ENCODE measurements around the gene SLC25A1. TPM values are rescaled to one million over a fixed set of nuclear protein-coding genes. Genes with fewer than 3 reads are reported as not detected.

Gene SLC25A1
- total and polyA plus RNA-seq, 5 donors from 2014 or later: 27.6 to 62.9 (median 46.9) TPM

DNA sequence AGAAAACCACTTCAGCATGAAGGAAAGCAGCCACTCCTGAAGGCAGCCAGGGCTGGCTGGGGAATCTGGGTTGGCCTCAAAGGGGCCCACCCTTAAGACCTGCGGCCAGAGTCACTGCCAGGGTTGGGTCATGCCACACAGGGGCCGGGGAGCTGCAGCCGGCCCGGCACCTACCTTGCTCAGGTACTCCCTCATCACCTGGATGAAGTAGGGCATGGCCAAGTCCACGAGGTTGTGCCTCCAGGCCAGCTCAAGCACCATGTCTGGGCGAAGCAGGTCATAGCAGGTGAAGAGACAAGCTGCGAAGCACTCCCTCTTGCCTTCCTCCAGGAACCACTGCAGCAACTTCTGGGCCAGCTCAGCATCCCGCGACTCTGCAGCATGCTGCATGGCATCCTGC, 4.7 kb upstream of the SLC25A1 start:
- Mint-ChIP-seq H3K4me3 (no peak overlapping the region), H3K27ac (no peak overlapping the region), H3K4me1 (peaks cover 5 to 22% (median 13%) of the 10 kb centered on the region in 4 donors), H3K36me3 (no peaks in the 10 kb centered on the region), H3K9me3 (peaks cover 0 to 1% (median 0%) of the 10 kb centered on the region in 7 donors), H3K27me3 (no peaks in the 10 kb centered on the region)
- H3K27ac ChIP-seq (ENCODE audit: insufficient read depth, low read length, poor library complexity, severe bottlenecking): no peak overlapping the region
- H3K4me1 ChIP-seq (ENCODE audit: control insufficient read depth, insufficient read depth, low read length, poor library complexity, severe bottlenecking): peaks cover 10% of the 10 kb centered on the region
- H3K36me3 ChIP-seq (ENCODE audit: control insufficient read depth, insufficient read depth, low read length): no peaks in the 10 kb centered on the region
- H3K4me3 ChIP-seq (ENCODE audit: low read depth, low read length): no peak overlapping the region
- no peak for DNase-seq
- no peaks in the 10 kb centered on the region for H3K9me3 ChIP-seq (ENCODE audit: control insufficient read depth in 2 of 2, low read length in 2 of 2)
- no peaks in the 10 kb centered on the region for H3K27me3 ChIP-seq (ENCODE audit: control insufficient read depth, insufficient read depth, low read length)
- ATAC-seq (ENCODE audit: low read depth in 2 of 2): no peak

DNA sequence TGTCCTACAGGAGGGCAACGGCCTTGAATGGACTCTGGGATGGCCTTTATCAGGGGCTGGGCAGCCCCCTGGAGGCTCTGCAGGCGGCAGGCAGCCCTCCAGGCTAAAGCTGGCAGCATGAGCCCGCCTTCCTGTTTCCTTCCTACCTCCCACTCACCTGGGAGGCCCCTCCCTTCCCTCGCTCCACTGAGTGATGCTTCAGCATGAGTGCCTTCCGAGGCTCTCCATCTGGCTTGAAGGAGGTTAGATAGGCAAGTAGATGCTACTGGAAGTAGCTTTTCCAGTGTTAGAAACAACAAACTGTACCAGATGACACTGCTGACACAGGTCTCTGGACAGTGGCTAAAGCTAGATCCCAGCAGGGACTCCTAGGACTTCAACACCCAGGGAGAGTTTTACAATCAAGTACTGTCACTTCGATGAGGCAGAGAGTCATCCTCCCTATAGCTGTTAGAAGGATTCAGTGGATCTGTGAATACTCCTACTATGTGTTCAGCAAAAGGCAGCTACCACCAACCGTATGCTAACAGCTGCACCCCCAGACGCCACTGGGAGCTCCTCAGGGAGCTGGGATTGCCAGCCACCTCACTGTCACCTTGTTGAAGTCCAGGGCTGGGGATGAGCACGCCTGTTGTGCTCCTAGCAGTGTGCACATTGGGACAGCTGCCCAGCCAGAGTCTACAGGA, 4.1 kb upstream of the SLC25A1 start:
- Mint-ChIP-seq H3K4me1 (peaks cover 5 to 22% (median 13%) of the 10 kb centered on the region in 4 donors), H3K4me3 (peak overlapping the region in 3 of 4 donors; percentile 29 to 71 (median 48)), H3K27me3 (no peaks in the 10 kb centered on the region)

DNA sequence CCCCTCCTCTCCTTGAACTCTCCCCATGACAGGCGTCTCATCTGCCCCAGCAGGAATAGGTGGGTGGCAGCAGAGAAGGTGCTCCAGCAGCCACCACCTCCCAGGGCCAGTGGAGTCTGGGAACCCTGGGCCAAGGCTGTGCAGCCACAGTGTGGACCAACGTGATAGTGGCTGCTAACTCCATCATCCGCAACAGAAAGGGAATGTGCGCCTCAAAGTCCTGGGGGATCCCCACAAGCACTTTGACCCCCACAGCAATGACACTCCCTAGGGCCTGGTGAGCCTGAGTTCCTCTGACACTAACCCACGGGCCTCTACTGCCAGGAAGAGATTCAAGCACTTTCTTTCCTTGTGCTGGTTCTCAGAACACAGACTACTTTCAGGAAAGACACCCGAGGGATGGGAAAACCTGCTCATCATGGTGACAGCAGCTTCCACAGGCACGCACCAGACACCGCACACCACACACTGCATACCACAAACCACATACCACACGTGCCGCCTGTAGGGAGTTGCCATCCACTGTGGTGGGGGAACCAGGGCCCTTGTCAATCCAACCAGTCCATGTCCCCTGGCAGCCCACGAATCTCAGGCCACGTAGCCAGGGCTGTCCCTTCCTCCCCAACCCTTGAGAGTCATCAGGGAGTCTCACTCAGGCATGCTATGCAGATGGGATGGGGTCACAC, 3.4 kb upstream of the SLC25A1 start:
- H3K27me3 Mint-ChIP-seq: no peaks in the 10 kb centered on the region
- Histone ChIP-seq H3K4me1 (ENCODE audit: control insufficient read depth, insufficient read depth, low read length, poor library complexity, severe bottlenecking) (peaks cover 20% of the 10 kb centered on the region), H3K27me3 (ENCODE audit: control insufficient read depth, insufficient read depth, low read length) (no peaks in the 10 kb centered on the region), H3K9me3 (ENCODE audit: control insufficient read depth in 2 of 2, low read length in 2 of 2) (no peaks in the 10 kb centered on the region), H3K36me3 (ENCODE audit: control insufficient read depth, insufficient read depth, low read length) (no peaks in the 10 kb centered on the region), H3K27ac (ENCODE audit: insufficient read depth, low read length, poor library complexity, severe bottlenecking) (no peak overlapping the region), H3K4me3 (ENCODE audit: low read depth, low read length) (no peak overlapping the region)
- DNase-seq (no peak), ATAC-seq (ENCODE audit: low read depth in 2 of 2) (no peak)
- H3K4me1 Mint-ChIP-seq: peaks cover 5 to 22% (median 13%) of the 10 kb centered on the region in 4 donors
- H3K9me3 Mint-ChIP-seq: peaks cover 0 to 1% (median 0%) of the 10 kb centered on the region in 7 donors
- H3K27ac Mint-ChIP-seq: peak overlapping the region in 1 of 3 donors; percentile 80
- H3K36me3 Mint-ChIP-seq: no peaks in the 10 kb centered on the region
- H3K4me3 Mint-ChIP-seq: peak overlapping the region; percentile 7 to 71 (median 49)

More for the DNA sequence above, 4.1 kb upstream of the SLC25A1 start:
- Histone ChIP-seq H3K27me3 (ENCODE audit: control insufficient read depth, insufficient read depth, low read length) (no peaks in the 10 kb centered on the region), H3K36me3 (ENCODE audit: control insufficient read depth, insufficient read depth, low read length) (no peaks in the 10 kb centered on the region), H3K4me1 (ENCODE audit: control insufficient read depth, insufficient read depth, low read length, poor library complexity, severe bottlenecking) (peaks cover 14% of the 10 kb centered on the region), H3K4me3 (ENCODE audit: low read depth, low read length) (no peak overlapping the region), H3K27ac (ENCODE audit: insufficient read depth, low read length, poor library complexity, severe bottlenecking) (no peak overlapping the region), H3K9me3 (ENCODE audit: control insufficient read depth in 2 of 2, low read length in 2 of 2) (no peaks in the 10 kb centered on the region)
- ATAC-seq (ENCODE audit: low read depth in 2 of 2) (no peak), DNase-seq (peak in 1 of 3 donors; percentile 33)
- Mint-ChIP-seq H3K36me3 (no peaks in the 10 kb centered on the region), H3K9me3 (peaks cover 0 to 1% (median 0%) of the 10 kb centered on the region in 7 donors), H3K27ac (peak overlapping the region in 1 of 3 donors; percentile 80)

DNA sequence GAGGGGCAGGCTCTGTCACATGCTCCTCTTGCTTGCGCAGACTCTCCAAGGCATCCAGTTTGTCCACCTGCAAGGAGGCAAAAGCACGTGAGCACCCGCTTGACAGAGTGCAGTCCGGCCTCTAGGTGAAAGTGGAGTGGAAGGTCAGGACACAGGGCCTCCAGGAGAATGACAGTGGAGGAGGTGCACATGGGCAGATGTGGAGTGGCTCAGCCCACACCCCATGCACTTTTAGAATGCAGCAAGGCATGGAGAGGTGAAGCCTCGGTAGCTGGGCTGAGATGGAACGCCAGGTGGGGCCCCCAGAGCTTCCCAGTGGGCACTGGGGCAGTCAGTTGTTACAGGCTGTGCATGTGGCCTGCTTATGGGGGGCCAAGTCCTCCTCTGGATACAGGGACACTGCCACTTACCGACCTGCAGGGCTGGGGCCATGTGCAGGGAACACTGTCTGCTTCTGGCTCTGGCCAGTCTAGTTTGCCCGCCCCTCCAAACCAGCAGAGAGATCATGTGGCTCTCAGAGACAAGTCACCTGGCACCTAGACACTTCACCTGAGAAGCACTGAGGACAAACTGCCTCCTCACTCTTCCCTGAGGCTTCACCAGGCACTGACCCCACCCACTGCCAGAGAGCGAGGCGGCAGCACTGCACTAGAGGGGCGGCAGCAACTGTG, 2.3 kb upstream of the SLC25A1 start:
- no peak for ATAC-seq (ENCODE audit: low read depth in 2 of 2)
- no peak for DNase-seq
- H3K4me1 ChIP-seq (ENCODE audit: control insufficient read depth, insufficient read depth, low read length, poor library complexity, severe bottlenecking): peaks cover 20% of the 10 kb centered on the region
- Mint-ChIP-seq H3K27me3 (no peaks in the 10 kb centered on the region), H3K36me3 (no peaks in the 10 kb centered on the region), H3K9me3 (peaks cover 0 to 1% (median 0%) of the 10 kb centered on the region in 7 donors), H3K4me1 (peaks cover 5 to 27% (median 13%) of the 10 kb centered on the region in 4 donors), H3K4me3 (peak overlapping the region in 1 of 4 donors; percentile 71), H3K27ac (no peak overlapping the region)
- H3K27me3 ChIP-seq (ENCODE audit: control insufficient read depth, insufficient read depth, low read length): no peaks in the 10 kb centered on the region
- no peak overlapping the region for H3K4me3 ChIP-seq (ENCODE audit: low read depth, low read length)
- no peak overlapping the region for H3K27ac ChIP-seq (ENCODE audit: insufficient read depth, low read length, poor library complexity, severe bottlenecking)
- H3K36me3 ChIP-seq (ENCODE audit: control insufficient read depth, insufficient read depth, low read length): no peaks in the 10 kb centered on the region
- H3K9me3 ChIP-seq (ENCODE audit: control insufficient read depth in 2 of 2, low read length in 2 of 2): no peaks in the 10 kb centered on the region

DNA sequence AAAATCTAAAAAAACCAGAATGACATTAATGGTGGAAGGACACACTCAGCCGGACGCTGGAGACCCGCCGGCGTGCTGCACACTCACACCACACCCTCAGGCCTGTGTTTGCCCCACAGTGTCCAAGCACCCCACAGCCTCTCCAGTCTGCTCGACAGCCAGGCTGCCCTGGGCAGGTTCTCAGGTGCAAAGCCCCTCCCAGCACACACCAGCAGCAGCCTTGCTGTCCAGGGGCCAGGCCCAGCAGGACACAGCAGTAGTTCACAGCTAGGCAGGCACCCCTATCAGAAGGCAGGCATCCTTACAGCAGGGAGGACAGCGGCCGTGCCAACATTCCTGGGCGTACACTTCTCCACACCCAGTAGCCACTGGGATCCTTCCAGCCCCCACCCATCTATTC, 1.7 kb upstream of the SLC25A1 start:
- no peak for DNase-seq
- Mint-ChIP-seq H3K4me3 (peak overlapping the region in 1 of 4 donors; percentile 71), H3K27ac (no peak overlapping the region), H3K9me3 (peaks cover 0 to 1% (median 0%) of the 10 kb centered on the region in 7 donors), H3K27me3 (no peaks in the 10 kb centered on the region), H3K4me1 (peaks cover 5 to 30% (median 13%) of the 10 kb centered on the region in 4 donors), H3K36me3 (no peaks in the 10 kb centered on the region)
- no peaks in the 10 kb centered on the region for H3K27me3 ChIP-seq (ENCODE audit: control insufficient read depth, insufficient read depth, low read length)
- H3K36me3 ChIP-seq (ENCODE audit: control insufficient read depth, insufficient read depth, low read length): no peaks in the 10 kb centered on the region
- H3K9me3 ChIP-seq (ENCODE audit: control insufficient read depth in 2 of 2, low read length in 2 of 2): no peaks in the 10 kb centered on the region
- no peak for ATAC-seq (ENCODE audit: low read depth in 2 of 2)
- no peak overlapping the region for H3K27ac ChIP-seq (ENCODE audit: insufficient read depth, low read length, poor library complexity, severe bottlenecking)
- peaks cover 20% of the 10 kb centered on the region for H3K4me1 ChIP-seq (ENCODE audit: control insufficient read depth, insufficient read depth, low read length, poor library complexity, severe bottlenecking)
- no peak overlapping the region for H3K4me3 ChIP-seq (ENCODE audit: low read depth, low read length)

DNA sequence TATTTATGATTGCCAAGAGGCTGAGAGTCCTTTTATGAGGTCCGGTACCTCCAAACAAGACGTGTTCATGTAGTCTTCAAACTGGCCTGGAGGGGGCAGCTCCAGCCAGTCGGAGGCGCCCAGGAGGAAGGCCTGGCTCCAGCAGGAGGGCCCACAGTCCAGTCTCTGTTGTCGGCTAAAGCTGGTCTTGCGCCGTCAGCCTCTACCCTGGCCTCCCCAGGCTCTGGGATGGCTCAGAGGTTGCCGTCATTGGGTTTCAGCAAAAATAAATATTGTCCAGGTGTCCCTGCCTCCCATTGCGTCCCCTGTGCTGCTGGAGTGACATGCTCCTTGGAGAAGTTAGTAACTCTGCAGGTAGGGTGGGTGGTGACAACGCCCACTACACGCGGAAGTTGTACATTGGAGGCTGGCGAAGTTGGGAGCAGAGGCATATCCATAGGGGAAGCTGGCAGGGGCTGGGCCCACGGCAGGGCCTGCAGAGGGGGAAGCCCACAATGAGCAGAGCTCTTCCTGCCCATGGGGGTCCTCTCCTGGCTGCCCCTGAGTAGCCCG, 1.0 kb upstream of the SLC25A1 start:
- peak overlapping the region; percentile 69 for H3K27ac ChIP-seq (ENCODE audit: insufficient read depth, low read length, poor library complexity, severe bottlenecking)
- no peaks in the 10 kb centered on the region for H3K9me3 Mint-ChIP-seq
- peak overlapping the region; percentile 90 to 97 (median 93) for H3K4me3 Mint-ChIP-seq
- no peaks in the 10 kb centered on the region for H3K9me3 ChIP-seq (ENCODE audit: control insufficient read depth in 2 of 2, low read length in 2 of 2)
- peak in 2 of 3 donors; percentile 28 to 77 for DNase-seq
- peaks cover 5 to 30% (median 13%) of the 10 kb centered on the region in 4 donors for H3K4me1 Mint-ChIP-seq
- no peaks in the 10 kb centered on the region for H3K27me3 ChIP-seq (ENCODE audit: control insufficient read depth, insufficient read depth, low read length)
- H3K27ac Mint-ChIP-seq: peak overlapping the region; percentile 67 to 89 (median 76)
- H3K36me3 ChIP-seq (ENCODE audit: control insufficient read depth, insufficient read depth, low read length): no peaks in the 10 kb centered on the region
- no peaks in the 10 kb centered on the region for H3K36me3 Mint-ChIP-seq
- peak; percentile 23 to 29 for ATAC-seq (ENCODE audit: low read depth in 2 of 2)
- H3K4me3 ChIP-seq (ENCODE audit: low read depth, low read length): peak overlapping the region; percentile 18
- H3K4me1 ChIP-seq (ENCODE audit: control insufficient read depth, insufficient read depth, low read length, poor library complexity, severe bottlenecking): peaks cover 20% of the 10 kb centered on the region
- no peaks in the 10 kb centered on the region for H3K27me3 Mint-ChIP-seq

DNA sequence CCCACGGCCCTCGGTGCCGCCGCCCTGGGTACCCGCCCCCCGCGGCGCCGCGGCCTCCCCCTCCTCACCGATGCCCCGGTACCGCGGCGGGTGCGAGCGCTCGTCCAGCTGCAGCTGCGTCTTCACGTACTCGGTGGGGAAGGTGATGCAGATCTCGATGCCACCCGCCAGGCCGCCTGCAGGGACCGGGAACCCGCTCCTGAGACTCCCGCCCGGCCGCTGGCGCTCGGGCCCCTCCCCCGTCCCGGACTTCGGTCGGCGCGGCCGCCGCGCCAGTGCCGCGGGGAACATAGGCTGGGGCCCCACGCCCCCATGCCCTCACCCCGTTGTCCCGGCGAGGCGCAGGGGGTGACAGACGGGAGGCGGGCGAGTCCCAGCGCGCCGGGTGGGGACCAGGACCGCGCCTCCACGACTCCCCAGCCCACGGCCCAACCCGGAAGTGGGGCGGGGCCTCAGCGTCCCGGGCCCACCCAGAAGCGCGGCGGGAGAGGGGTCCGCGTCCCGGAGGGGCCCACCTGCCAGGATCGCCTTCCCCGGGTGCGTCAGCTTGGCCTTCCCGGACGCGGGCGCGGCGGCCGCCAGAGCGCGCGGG, 375 bp downstream of the SLC25A1 start:
- H3K27me3 Mint-ChIP-seq: no peaks in the 10 kb centered on the region
- ATAC-seq (ENCODE audit: low read depth in 2 of 2) (peak; percentile 31 to 45), DNase-seq (peak; percentile 60 to 64 (median 60))
- no peaks in the 10 kb centered on the region for H3K9me3 Mint-ChIP-seq
- H3K4me3 Mint-ChIP-seq: peak overlapping the region in 1 of 4 donors; percentile 83
- H3K27ac Mint-ChIP-seq: no peak overlapping the region
- peak overlapping the region; percentile 69 for H3K27ac ChIP-seq (ENCODE audit: insufficient read depth, low read length, poor library complexity, severe bottlenecking)
- H3K4me1 ChIP-seq (ENCODE audit: control insufficient read depth, insufficient read depth, low read length, poor library complexity, severe bottlenecking): peaks cover 24% of the 10 kb centered on the region
- H3K36me3 ChIP-seq (ENCODE audit: control insufficient read depth, insufficient read depth, low read length): no peaks in the 10 kb centered on the region
- peaks cover 5 to 39% (median 14%) of the 10 kb centered on the region in 4 donors for H3K4me1 Mint-ChIP-seq
- H3K9me3 ChIP-seq (ENCODE audit: control insufficient read depth in 2 of 2, low read length in 2 of 2): no peaks in the 10 kb centered on the region
- no peak overlapping the region for H3K4me3 ChIP-seq (ENCODE audit: low read depth, low read length)
- no peaks in the 10 kb centered on the region for H3K27me3 ChIP-seq (ENCODE audit: control insufficient read depth, insufficient read depth, low read length)
- H3K36me3 Mint-ChIP-seq: no peaks in the 10 kb centered on the region

Data from CD4-positive, CD25-positive, alpha-beta regulatory T cell (primary cell).